ENCODE measurements around the gene SMTN.

DNA sequence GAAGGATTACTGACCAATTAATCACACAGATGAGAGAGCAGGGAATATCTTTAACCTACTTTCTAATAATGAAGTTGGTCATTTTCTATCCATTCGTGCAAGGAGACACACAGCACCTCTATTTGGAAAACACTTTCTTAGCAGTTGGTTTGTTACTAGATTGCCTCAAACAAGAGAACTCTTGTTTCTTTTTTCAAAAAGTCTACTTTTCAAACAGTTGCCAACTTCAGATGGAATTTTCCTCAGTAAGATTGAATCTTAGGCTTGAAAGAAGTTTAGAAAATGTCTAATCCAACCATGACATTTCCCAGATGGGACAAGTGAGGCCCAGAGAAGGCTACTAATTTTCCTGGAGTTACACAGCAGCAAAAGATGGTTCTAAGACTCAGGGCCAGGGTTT lies 42.4 kb upstream of the SMTN start:
- TF ChIP-seq, protein P1, sequence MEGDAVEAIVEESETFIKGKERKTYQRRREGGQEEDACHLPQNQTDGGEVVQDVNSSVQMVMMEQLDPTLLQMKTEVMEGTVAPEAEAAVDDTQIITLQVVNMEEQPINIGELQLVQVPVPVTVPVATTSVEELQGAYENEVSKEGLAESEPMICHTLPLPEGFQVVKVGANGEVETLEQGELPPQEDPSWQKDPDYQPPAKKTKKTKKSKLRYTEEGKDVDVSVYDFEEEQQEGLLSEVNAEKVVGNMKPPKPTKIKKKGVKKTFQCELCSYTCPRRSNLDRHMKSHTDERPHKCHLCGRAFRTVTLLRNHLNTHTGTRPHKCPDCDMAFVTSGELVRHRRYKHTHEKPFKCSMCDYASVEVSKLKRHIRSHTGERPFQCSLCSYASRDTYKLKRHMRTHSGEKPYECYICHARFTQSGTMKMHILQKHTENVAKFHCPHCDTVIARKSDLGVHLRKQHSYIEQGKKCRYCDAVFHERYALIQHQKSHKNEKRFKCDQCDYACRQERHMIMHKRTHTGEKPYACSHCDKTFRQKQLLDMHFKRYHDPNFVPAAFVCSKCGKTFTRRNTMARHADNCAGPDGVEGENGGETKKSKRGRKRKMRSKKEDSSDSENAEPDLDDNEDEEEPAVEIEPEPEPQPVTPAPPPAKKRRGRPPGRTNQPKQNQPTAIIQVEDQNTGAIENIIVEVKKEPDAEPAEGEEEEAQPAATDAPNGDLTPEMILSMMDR (IDR thresholded peaks at IDR 0.05), result no peak
- no peak for TF ChIP-seq POLR2A (IDR thresholded peaks at IDR 0.05)

Measured in testis (tissue), 2 donors.